MCF 10A (cell line): ENCODE results near the gene PGBD4. TPM values are rescaled to one million over a fixed set of nuclear protein-coding genes. Genes with fewer than 3 reads are reported as not detected.

ENCODE experiments used
- BruUV-seq: library from RNA; stranded (reverse); fragments of 400-500 nt; replicated peaks from 2 replicates; lab custom pipeline; 2021; lab: Mats Ljungman, UMichigan
- CTCF ChIA-PET: fragments of 300-600 bp; sonication (Branson Sonifier 250); formaldehyde crosslinking; extraction: SDS; loops from one replicate; lab custom pipeline; 2021; ENCODE audit warnings: antibody characterized with exemption, inconsistent platforms; lab: Yijun Ruan, JAX
- POLR2A ChIA-PET: fragments of 300-600, 350-650 bp; sonication (Branson Sonifier 250); formaldehyde crosslinking; extraction: SDS; loops from one replicate; lab custom pipeline; 2020; ENCODE audit warnings: antibody characterized with exemption, inconsistent platforms; lab: Yijun Ruan, JAX
- DNase-seq: peaks from one replicate; pipeline ENCODE4 v3.0.0-alpha.2; 2018; ENCODE audit not compliant: unreplicated experiment
- H3K27ac Mint-ChIP-seq: one replicate; pipeline ENCODE4 v1.8.0; 2022; ENCODE audit warnings: mild to moderate bottlenecking, low read depth, mixed read lengths; ENCODE audit not compliant: unreplicated experiment
- H3K27me3 Mint-ChIP-seq: one replicate; pipeline ENCODE4 v1.8.0; 2022; ENCODE audit warnings: mixed read lengths; ENCODE audit not compliant: insufficient read depth, unreplicated experiment
- H3K36me3 Mint-ChIP-seq: one replicate; pipeline ENCODE4 v1.8.0; 2022; ENCODE audit warnings: mild to moderate bottlenecking, moderate library complexity, mixed read lengths; ENCODE audit not compliant: insufficient read depth, unreplicated experiment
- H3K4me1 Mint-ChIP-seq: one replicate; pipeline ENCODE4 v1.8.0; 2022; ENCODE audit warnings: mixed read lengths; ENCODE audit not compliant: insufficient read depth, unreplicated experiment
- H3K4me3 Mint-ChIP-seq: one replicate; pipeline ENCODE4 v1.8.0; 2022; ENCODE audit warnings: mild to moderate bottlenecking, moderate library complexity, mixed read lengths; ENCODE audit not compliant: unreplicated experiment
- H3K9me3 Mint-ChIP-seq: one replicate; pipeline ENCODE4 v1.8.0; 2022; ENCODE audit warnings: mixed read lengths; ENCODE audit not compliant: unreplicated experiment
- CTCF ChIP-seq: fragments of 200-600 bp; IDR thresholded peaks from one replicate; pipeline ENCODE4 v1.8.0; 2022; ENCODE audit warnings: antibody characterized with exemption, mild to moderate bottlenecking; ENCODE audit not compliant: unreplicated experiment
- intact Hi-C: fragments of 100-400 bp; cut with micrococcal nuclease; formaldehyde crosslinking; loops from 2 replicates; pipeline ENCODE4 v1.14.1; 2022
- total RNA-seq: library from RNA; stranded (reverse); gene quantifications from 2 replicates; pipeline ENCODE4 v1.2.3, GENCODE V29; 2022

PGBD4 gene
- total RNA-seq, 1 experiment from 2014 or later, result 2.4 TPM

GRCh38 chr15:34109797-34110663 is 8.1 kb downstream of the PGBD4 start:
- no peak overlapping the region for H3K4me3 Mint-ChIP-seq
- TF ChIP-seq CTCF, result peak; percentile 64
- intact Hi-C loops, result loop anchor here (1.0 kb wide), 3 partner anchors 100 to 478 kb away; partner anchors contain the start of genes KATNBL1 and LPCAT4
- H3K9me3 Mint-ChIP-seq, result no peaks in the 10 kb centered on the region
- peaks cover 6% of the 10 kb centered on the region for H3K36me3 Mint-ChIP-seq
- no peaks in the 10 kb centered on the region for H3K27me3 Mint-ChIP-seq
- no peaks in the 10 kb centered on the region for H3K4me1 Mint-ChIP-seq
- ChIA-PET POLR2A (interaction anchor here (0.7 to 2.2 kb wide), 6 partner anchors 8 to 477 kb away, joined by 3 to 11 read pairs (median 3); partner anchors contain the start of genes EMC7, KATNBL1 and PGBD4), CTCF (interaction anchor here (0.5 to 3.7 kb wide), 22 partner anchors 8 to 509 kb away, joined by 3 to 46 read pairs (median 4); partner anchors contain the start of genes EMC4, EMC7, KATNBL1 and LPCAT4)
- no peak overlapping the region for H3K27ac Mint-ChIP-seq
- no TSS peak for BruUV-seq
- DNase-seq, result peak; percentile 59

- intact Hi-C loops, result no loop called here
Observed at GRCh38 chr15:34111488-34111887, 9.6 kb downstream of the PGBD4 start.

GRCh38 chr15:34114215-34114614 is 12.3 kb downstream of the PGBD4 start:
- intact Hi-C loops, result no loop called here
- POLR2A ChIA-PET, result interaction anchor here (1.4 kb wide), 1 partner anchor 14 kb away, joined by 3 read pairs; no protein-coding TSS in a partner anchor

More at GRCh38 chr15:34111488-34111887, 9.6 kb downstream of the PGBD4 start:
- Mint-ChIP-seq H3K4me3 (no peak overlapping the region), H3K27me3 (no peaks in the 10 kb centered on the region), H3K4me1 (no peaks in the 10 kb centered on the region), H3K9me3 (no peaks in the 10 kb centered on the region), H3K36me3 (peaks cover 6% of the 10 kb centered on the region), H3K27ac (no peak overlapping the region)
- POLR2A ChIA-PET, result interaction anchor here (0.7 to 2.2 kb wide), 3 partner anchors 10 to 98 kb away, joined by 4 to 11 read pairs (median 5); partner anchors contain the start of gene KATNBL1
- no peak for DNase-seq
- no peak for TF ChIP-seq CTCF
- CTCF ChIA-PET, result interaction anchor here (0.6 to 3.7 kb wide), 11 partner anchors 9 to 703 kb away, joined by 3 to 46 read pairs (median 5); partner anchors contain the start of genes KATNBL1 and LPCAT4
- BruUV-seq, result no TSS peak

More at GRCh38 chr15:34114215-34114614, 12.3 kb downstream of the PGBD4 start:
- peaks cover 6% of the 10 kb centered on the region for H3K36me3 Mint-ChIP-seq
- H3K27me3 Mint-ChIP-seq, result no peaks in the 10 kb centered on the region
- H3K27ac Mint-ChIP-seq, result no peak overlapping the region
- no peaks in the 10 kb centered on the region for H3K4me1 Mint-ChIP-seq
- BruUV-seq, result no TSS peak
- no peak for TF ChIP-seq CTCF
- CTCF ChIA-PET, result interaction anchor here (0.6 to 0.7 kb wide), 2 partner anchors 210 to 1226 kb away, joined by 3 read pairs; no protein-coding TSS in a partner anchor
- H3K4me3 Mint-ChIP-seq, result no peak overlapping the region
- DNase-seq, result no peak
- no peaks in the 10 kb centered on the region for H3K9me3 Mint-ChIP-seq
